Brain microvascular endothelial cell (primary cell): ENCODE results near the gene EXOC4.

Experiments used
- DNase-seq: peaks from one replicate; pipeline ENCODE4 v3.0.0-alpha.2; 2020
- H3K27ac ChIP-seq: fragments of 250-450 bp; sonication (Bioruptor Pico); 2 replicates; pipeline ENCODE4 v1.5.1; 2020; ENCODE audit warnings: mild to moderate bottlenecking, moderate library complexity
- H3K27me3 ChIP-seq: fragments of 250-450 bp; sonication (Bioruptor Pico); replicated peaks from 2 replicates; pipeline ENCODE4 v1.5.1; 2020; ENCODE audit warnings: mild to moderate bottlenecking
- H3K36me3 ChIP-seq: fragments of 250-450 bp; sonication (Bioruptor Pico); replicated peaks from 2 replicates; pipeline ENCODE4 v1.5.1; 2020; ENCODE audit warnings: mild to moderate bottlenecking
- H3K4me3 ChIP-seq: 2 replicates; pipeline ENCODE4 v1.5.1; 2011; ENCODE audit warnings: low read depth, mild to moderate bottlenecking, control low read depth, low read length, moderate library complexity
- CTCF ChIP-seq: IDR thresholded peaks from 2 replicates; pipeline ENCODE4 v1.5.1; 2011; ENCODE audit warnings: low read depth, mild to moderate bottlenecking, moderate library complexity, low read length, control low read depth, inconsistent platforms; ENCODE audit errors: missing control alignments
- in situ Hi-C: cut with HindIII; loops from 2 replicates; pipeline ENCODE4 v1.10.0; 2017; ENCODE audit warnings: low sequenced_read_pairs, low pct_ligation_motif_present

EXOC4 gene

GRCh38 chr7:133248901-133249300 is 4.0 kb upstream of the EXOC4 start:
- TF ChIP-seq CTCF: no peak
- DNase-seq: no peak
- H3K4me3 ChIP-seq: no peak overlapping the region
- H3K36me3 ChIP-seq: no peaks in the 10 kb centered on the region
- H3K27ac ChIP-seq: no peak overlapping the region
- in situ Hi-C loops: no loop called here
- H3K27me3 ChIP-seq: no peaks in the 10 kb centered on the region

- in situ Hi-C loops: no loop called here
- TF ChIP-seq CTCF: no peak
- no peak overlapping the region for H3K27ac ChIP-seq
- no peak overlapping the region for H3K4me3 ChIP-seq
- H3K27me3 ChIP-seq: no peaks in the 10 kb centered on the region
- no peak for DNase-seq
- H3K36me3 ChIP-seq: no peaks in the 10 kb centered on the region
Observed at GRCh38 chr7:133252506-133252857, 396 bp upstream of the EXOC4 start.

GRCh38 chr7:133253519-133253875 is 619 bp downstream of the EXOC4 start:
- Histone ChIP-seq H3K36me3 (no peaks in the 10 kb centered on the region), H3K27me3 (no peaks in the 10 kb centered on the region), H3K27ac (peak overlapping the region; percentile 68), H3K4me3 (peak overlapping the region; percentile 90)
- in situ Hi-C loops: no loop called here
- no peak for TF ChIP-seq CTCF
- no peak for DNase-seq

- no peaks in the 10 kb centered on the region for H3K27me3 ChIP-seq
- no peak overlapping the region for H3K27ac ChIP-seq
- TF ChIP-seq CTCF: no peak
- no peak overlapping the region for H3K4me3 ChIP-seq
- DNase-seq: no peak
- in situ Hi-C loops: no loop called here
- no peaks in the 10 kb centered on the region for H3K36me3 ChIP-seq
Observed at GRCh38 chr7:133255486-133255885, 2.6 kb downstream of the EXOC4 start.

GRCh38 chr7:133258174-133258573 is 5.3 kb downstream of the EXOC4 start:
- H3K27ac ChIP-seq: no peak overlapping the region
- no peaks in the 10 kb centered on the region for H3K36me3 ChIP-seq
- H3K27me3 ChIP-seq: no peaks in the 10 kb centered on the region
- no peak for TF ChIP-seq CTCF
- in situ Hi-C loops: no loop called here
- no peak overlapping the region for H3K4me3 ChIP-seq
- DNase-seq: no peak

GRCh38 chr7:133265821-133266220 is 12.9 kb downstream of the EXOC4 start:
- in situ Hi-C loops: no loop called here
- Histone ChIP-seq H3K27ac (peak overlapping the region; percentile 56), H3K27me3 (no peaks in the 10 kb centered on the region), H3K4me3 (no peak overlapping the region), H3K36me3 (no peaks in the 10 kb centered on the region)
- TF ChIP-seq CTCF: no peak
- DNase-seq: peak; percentile 40
